Measurements from ENCODE around the gene ATM.
A peak's percentile ranks its signal among the peaks of the same experiment; 100 is the strongest.

The ATM gene, protein sequence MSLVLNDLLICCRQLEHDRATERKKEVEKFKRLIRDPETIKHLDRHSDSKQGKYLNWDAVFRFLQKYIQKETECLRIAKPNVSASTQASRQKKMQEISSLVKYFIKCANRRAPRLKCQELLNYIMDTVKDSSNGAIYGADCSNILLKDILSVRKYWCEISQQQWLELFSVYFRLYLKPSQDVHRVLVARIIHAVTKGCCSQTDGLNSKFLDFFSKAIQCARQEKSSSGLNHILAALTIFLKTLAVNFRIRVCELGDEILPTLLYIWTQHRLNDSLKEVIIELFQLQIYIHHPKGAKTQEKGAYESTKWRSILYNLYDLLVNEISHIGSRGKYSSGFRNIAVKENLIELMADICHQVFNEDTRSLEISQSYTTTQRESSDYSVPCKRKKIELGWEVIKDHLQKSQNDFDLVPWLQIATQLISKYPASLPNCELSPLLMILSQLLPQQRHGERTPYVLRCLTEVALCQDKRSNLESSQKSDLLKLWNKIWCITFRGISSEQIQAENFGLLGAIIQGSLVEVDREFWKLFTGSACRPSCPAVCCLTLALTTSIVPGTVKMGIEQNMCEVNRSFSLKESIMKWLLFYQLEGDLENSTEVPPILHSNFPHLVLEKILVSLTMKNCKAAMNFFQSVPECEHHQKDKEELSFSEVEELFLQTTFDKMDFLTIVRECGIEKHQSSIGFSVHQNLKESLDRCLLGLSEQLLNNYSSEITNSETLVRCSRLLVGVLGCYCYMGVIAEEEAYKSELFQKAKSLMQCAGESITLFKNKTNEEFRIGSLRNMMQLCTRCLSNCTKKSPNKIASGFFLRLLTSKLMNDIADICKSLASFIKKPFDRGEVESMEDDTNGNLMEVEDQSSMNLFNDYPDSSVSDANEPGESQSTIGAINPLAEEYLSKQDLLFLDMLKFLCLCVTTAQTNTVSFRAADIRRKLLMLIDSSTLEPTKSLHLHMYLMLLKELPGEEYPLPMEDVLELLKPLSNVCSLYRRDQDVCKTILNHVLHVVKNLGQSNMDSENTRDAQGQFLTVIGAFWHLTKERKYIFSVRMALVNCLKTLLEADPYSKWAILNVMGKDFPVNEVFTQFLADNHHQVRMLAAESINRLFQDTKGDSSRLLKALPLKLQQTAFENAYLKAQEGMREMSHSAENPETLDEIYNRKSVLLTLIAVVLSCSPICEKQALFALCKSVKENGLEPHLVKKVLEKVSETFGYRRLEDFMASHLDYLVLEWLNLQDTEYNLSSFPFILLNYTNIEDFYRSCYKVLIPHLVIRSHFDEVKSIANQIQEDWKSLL (N-terminal part only)

DNA sequence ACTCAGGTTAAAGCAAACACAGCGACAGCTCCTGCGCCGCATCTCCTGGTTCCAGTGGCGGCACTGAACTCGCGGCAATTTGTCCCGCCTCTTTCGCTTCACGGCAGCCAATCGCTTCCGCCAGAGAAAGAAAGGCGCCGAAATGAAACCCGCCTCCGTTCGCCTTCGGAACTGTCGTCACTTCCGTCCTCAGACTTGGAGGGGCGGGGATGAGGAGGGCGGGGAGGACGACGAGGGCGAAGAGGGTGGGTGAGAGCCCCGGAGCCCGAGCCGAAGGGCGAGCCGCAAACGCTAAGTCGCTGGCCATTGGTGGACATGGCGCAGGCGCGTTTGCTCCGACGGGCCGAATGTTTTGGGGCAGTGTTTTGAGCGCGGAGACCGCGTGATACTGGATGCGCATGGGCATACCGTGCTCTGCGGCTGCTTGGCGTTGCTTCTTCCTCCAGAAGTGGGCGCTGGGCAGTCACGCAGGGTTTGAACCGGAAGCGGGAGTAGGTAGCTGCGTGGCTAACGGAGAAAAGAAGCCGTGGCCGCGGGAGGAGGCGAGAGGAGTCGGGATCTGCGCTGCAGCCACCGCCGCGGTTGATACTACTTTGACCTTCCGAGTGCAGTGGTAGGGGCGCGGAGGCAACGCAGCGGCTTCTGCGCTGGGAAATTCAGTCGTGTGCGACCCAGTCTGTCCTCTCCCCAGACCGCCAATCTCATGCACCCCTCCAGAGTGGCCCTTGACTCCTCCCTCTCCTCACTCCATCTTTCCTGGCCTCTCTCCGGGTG, at the start of gene ATM, which contains the start of gene NPAT:
Gene ATM, plus strand, starts transcription at position 494 of the 774 bp plus-strand sequence. CDS start 4,558 bp downstream, outside the sequence.
Gene NPAT, minus strand, starts transcription at position 65 of the 774 bp plus-strand sequence. CDS start 102 bp downstream, outside the sequence.
- DNase-seq (ENCODE audit: low read depth) = peak; percentile 99
- H3K4me3 ChIP-seq (ENCODE audit: low read length) = peak within 1 kb of the TSS; percentile 99
- TF ChIP-seq, protein P1, sequence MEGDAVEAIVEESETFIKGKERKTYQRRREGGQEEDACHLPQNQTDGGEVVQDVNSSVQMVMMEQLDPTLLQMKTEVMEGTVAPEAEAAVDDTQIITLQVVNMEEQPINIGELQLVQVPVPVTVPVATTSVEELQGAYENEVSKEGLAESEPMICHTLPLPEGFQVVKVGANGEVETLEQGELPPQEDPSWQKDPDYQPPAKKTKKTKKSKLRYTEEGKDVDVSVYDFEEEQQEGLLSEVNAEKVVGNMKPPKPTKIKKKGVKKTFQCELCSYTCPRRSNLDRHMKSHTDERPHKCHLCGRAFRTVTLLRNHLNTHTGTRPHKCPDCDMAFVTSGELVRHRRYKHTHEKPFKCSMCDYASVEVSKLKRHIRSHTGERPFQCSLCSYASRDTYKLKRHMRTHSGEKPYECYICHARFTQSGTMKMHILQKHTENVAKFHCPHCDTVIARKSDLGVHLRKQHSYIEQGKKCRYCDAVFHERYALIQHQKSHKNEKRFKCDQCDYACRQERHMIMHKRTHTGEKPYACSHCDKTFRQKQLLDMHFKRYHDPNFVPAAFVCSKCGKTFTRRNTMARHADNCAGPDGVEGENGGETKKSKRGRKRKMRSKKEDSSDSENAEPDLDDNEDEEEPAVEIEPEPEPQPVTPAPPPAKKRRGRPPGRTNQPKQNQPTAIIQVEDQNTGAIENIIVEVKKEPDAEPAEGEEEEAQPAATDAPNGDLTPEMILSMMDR (IDR thresholded peaks at IDR 0.05; ENCODE audit: insufficient read depth, low read depth, low read length, missing control alignments) = peak; percentile 87

DNA sequence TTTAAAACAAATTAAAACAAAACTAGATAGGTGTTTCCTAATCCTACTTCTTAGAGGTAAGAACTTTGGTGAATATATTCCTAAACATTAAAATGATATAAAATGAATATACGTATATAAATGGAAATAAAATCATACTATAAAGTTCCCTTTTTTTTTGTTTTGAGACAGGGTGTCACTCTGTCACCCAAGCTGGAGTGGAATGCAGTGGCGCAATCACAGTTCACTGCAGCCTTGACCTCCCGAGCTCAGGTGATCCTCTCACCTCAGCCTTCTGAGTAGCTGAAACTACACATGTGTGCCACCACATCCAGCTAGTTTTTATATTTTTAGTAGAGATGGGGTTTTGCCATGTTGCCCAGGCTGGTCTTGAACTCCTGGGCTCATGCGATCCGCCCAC, 45.3 kb upstream of the ATM start:
- TF ChIP-seq, protein P1 (IDR thresholded peaks at IDR 0.05; ENCODE audit: insufficient read depth, low read depth, low read length, missing control alignments) = no peak
- H3K4me3 ChIP-seq (ENCODE audit: low read length) = no peak overlapping the region
- no peak for DNase-seq (ENCODE audit: low read depth)

DNA sequence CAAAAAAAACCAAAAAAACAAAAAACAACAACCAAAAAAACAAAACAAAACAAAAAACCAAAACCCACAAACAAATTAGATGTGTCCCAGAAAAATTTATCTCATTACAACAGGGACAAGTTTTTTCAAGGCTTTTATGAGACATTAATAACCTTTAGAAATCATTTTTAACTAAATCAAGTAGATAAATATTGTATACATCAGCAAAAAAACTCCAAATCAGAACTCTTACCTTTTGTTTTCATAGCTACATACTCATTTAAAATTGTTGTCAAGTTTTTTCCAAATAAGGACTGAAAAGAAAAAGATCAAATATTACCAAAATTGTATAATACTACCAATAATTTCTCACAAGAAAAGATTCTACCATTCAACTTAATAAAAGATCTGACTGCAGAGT, 29.1 kb upstream of the ATM start:
- TF ChIP-seq, protein P1 (IDR thresholded peaks at IDR 0.05; ENCODE audit: insufficient read depth, low read depth, low read length, missing control alignments) = no peak
- DNase-seq (ENCODE audit: low read depth) = no peak
- no peak overlapping the region for H3K4me3 ChIP-seq (ENCODE audit: low read length)

DNA sequence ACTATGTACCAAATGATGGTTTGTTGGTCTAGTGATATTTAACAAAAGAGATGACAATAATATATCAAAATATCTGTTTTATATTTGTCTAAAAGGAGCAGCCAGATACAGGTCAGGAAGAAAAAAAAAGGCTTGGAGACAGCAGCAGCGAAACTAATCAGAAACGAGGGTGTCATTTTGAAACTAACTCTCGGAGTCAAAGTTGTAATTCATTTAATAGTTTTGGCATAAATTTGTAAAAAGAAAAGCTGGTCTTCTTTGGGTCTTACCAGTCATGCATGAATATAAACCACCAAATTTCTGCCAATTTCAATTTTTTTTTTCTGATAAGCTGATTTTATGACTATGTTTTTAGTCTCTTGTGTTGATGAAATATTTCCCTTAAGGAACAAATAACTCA, 26.0 kb upstream of the ATM start:
- no peak overlapping the region for H3K4me3 ChIP-seq (ENCODE audit: low read length)
- TF ChIP-seq, protein P1 (IDR thresholded peaks at IDR 0.05; ENCODE audit: insufficient read depth, low read depth, low read length, missing control alignments) = no peak
- DNase-seq (ENCODE audit: low read depth) = no peak

DNA sequence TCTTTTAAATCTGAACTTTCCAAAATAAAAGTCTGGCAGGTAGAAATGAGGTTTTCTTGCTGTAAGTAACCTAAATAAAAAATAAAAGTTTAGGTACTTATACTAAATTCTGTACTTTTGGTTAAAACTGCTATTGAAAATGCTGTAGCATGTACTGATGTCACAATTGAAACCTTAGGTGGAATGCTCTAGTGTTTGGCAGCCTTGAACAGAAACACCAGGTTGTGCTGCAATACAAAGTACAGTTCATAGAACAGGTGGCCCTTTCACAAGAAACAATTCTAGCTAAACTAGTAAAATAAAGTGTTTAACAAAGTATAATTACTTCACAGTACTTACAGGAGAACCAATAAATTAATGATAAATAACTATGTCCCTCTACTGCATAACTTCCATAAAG, 25.5 kb upstream of the ATM start:
- no peak for DNase-seq (ENCODE audit: low read depth)
- TF ChIP-seq, protein P1 (IDR thresholded peaks at IDR 0.05; ENCODE audit: insufficient read depth, low read depth, low read length, missing control alignments) = no peak
- no peak overlapping the region for H3K4me3 ChIP-seq (ENCODE audit: low read length)

DNA sequence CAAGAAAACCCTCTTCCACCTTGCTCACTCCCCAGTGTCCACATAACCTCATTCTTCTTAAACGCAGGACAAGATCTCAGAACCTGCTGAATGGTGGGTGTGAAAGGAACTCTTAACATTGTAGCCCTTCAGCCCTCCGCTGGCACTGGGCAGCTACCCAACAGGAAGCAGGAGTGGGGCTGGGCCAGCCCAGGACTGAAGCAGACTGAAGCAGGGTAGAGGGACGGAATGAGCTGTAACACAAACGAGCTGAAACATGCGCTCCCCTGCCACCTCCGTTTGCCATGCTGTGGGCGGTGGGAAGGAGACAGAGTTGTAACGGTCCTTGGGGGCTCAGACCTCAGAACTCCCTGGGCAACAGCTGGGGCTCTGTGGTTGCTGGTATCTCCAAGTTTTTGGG, 24.0 kb upstream of the ATM start:
- TF ChIP-seq, protein P1 (IDR thresholded peaks at IDR 0.05; ENCODE audit: insufficient read depth, low read depth, low read length, missing control alignments) = no peak
- DNase-seq (ENCODE audit: low read depth) = peak; percentile 81
- H3K4me3 ChIP-seq (ENCODE audit: low read length) = no peak overlapping the region
